Esophagus muscularis mucosa (tissue), 4 donors: ENCODE measurements around the gene PRDM1. TPM values are rescaled to one million over a fixed set of nuclear protein-coding genes. Genes with fewer than 3 reads are reported as not detected.
A peak's percentile ranks its signal among the peaks of the same experiment; 100 is the strongest.

Experiments
- DNase-seq: peaks from one replicate; pipeline ENCODE4 v3.0.0-alpha.2; 2017; ENCODE audit errors: extremely low spot score
- H3K27ac ChIP-seq, 4 donors: fragments of 200-600 bp; sonication (generic); replicated peaks in 1 of 4; 1 replicate in 3 of 4; 2 replicates in 1 of 4; pipeline ENCODE4 v1.5.1; 2016 to 2019; ENCODE audit warnings: mild to moderate bottlenecking in 1 of 4
- H3K27me3 ChIP-seq, 4 donors: fragments of 200-600 bp; sonication (generic); one replicate each; pipeline versions ENCODE4 v1.5.1 to v1.6.0; 2016 to 2019
- H3K36me3 ChIP-seq, 4 donors: fragments of 200-600 bp; sonication (generic); one replicate each; pipeline ENCODE4 v1.5.1; 2016 to 2019
- H3K4me1 ChIP-seq, 4 donors: fragments of 200-600 bp; sonication (generic); one replicate each; pipeline ENCODE4 v1.5.1; 2016 to 2019
- H3K4me3 ChIP-seq, 4 donors: fragments of 200-600 bp; sonication (generic); 1 replicate in 2 of 4; 2 replicates in 2 of 4; pipeline ENCODE4 v1.5.1; 2016 to 2019; ENCODE audit warnings: mild to moderate bottlenecking in 4 of 4, moderate library complexity in 1 of 4
- H3K9me3 ChIP-seq, 4 donors: fragments of 200-600 bp; sonication (generic); 1 replicate in 3 of 4; 2 replicates in 1 of 4; pipeline ENCODE4 v1.5.1; 2016 to 2019
- CTCF ChIP-seq, 3 experiments: fragments of 200-600 bp in 2 of 3; fragments of 450-650 bp in 1 of 3; sonication (generic) in 2 of 3; IDR thresholded peaks; one replicate each; pipeline ENCODE4 v1.5.1; 2017 to 2019; ENCODE audit warnings: antibody characterized with exemption in 3 of 3, mild to moderate bottlenecking in 2 of 3, moderate library complexity in 1 of 3
- EP300 ChIP-seq: sonication (generic); formaldehyde crosslinking; IDR thresholded peaks from one replicate; pipeline ENCODE4 v1.6.1; 2017; ENCODE audit warnings: antibody characterized with exemption
- POLR2A ChIP-seq: fragments of 450-650 bp; IDR thresholded peaks from one replicate; pipeline ENCODE4 v1.6.1; 2017; ENCODE audit warnings: antibody characterized with exemption, moderate library complexity, mild to moderate bottlenecking, low read depth
- POLR2AphosphoS5 ChIP-seq, 2 donors: sonication (generic); formaldehyde crosslinking; IDR thresholded peaks; one replicate each; pipeline ENCODE4 v1.6.1; 2017; ENCODE audit warnings: antibody characterized with exemption in 2 of 2
- WGBS: methylation state at CpG from one replicate; pipeline ENCODE4 v1.1.5; 2018; 5-methylcytosine and 5-hydroxymethylcytosine counted together
- intact Hi-C: fragments of 100-400 bp; cut with DNase I; formaldehyde crosslinking; loops from one replicate; pipeline ENCODE4 v1.15.1; 2023
- total RNA-seq, 4 donors: library from RNA; depleted of rRNA; stranded (reverse); fragments of >200 nt; gene quantifications; one replicate each; pipeline versions ENCODE4 v1.1.0 to v1.2.1, GENCODE V29; 2016

Gene PRDM1
- total RNA-seq = 1 to 10 TPM; 1.8 to 5.1 (median 2.3) TPM

- peak; percentile 92 for DNase-seq
- intact Hi-C loops = loop anchor here (10.0 kb wide), 1 partner anchor 601 kb away; no protein-coding TSS in a partner anchor
- H3K9me3 ChIP-seq = no peaks in the 10 kb centered on the region
- TF ChIP-seq POLR2A = no peak
- TF ChIP-seq CTCF (IDR thresholded peaks at IDR 0.05) = peak in 1 of 3 experiments; percentile 30
- no peak for TF ChIP-seq EP300
- peak; percentile 61 to 66 for TF ChIP-seq POLR2AphosphoS5 (IDR thresholded peaks at IDR 0.05)
- WGBS = under 1% methylated on average over 40 of the region's 44 CpGs
- H3K27me3 ChIP-seq = peaks cover 0 to 59% (median 3%) of the 10 kb centered on the region in 4 donors
- H3K36me3 ChIP-seq = no peaks in the 10 kb centered on the region
- H3K4me3 ChIP-seq = peak within 1 kb of the TSS; percentile 48 to 58 (median 53)
- H3K27ac ChIP-seq = peak within 1 kb of the TSS; percentile 21 to 60 (median 42)
- peaks cover 7 to 24% (median 16%) of the 10 kb centered on the region in 4 donors for H3K4me1 ChIP-seq
Measured at GRCh38 chr6:106085984-106086813, at the start of gene PRDM1. PRDM1 (plus strand) TSS chr6:106086336; CDS start chr6:106086554, 218 bp downstream.

GRCh38 chr6:106037060-106037459 lies 49.1 kb upstream of the PRDM1 start:
- intact Hi-C loops = no loop called here
- no peak overlapping the region for H3K4me3 ChIP-seq

GRCh38 chr6:106039897-106040592 lies 46.1 kb upstream of the PRDM1 start:
- H3K4me3 ChIP-seq = no peak overlapping the region
- no peaks in the 10 kb centered on the region for H3K27me3 ChIP-seq
- no peak for DNase-seq
- H3K36me3 ChIP-seq = no peaks in the 10 kb centered on the region
- WGBS = 70% methylated on average over 6 of the region's 6 CpGs
- H3K9me3 ChIP-seq = peaks cover 0 to 18% (median 11%) of the 10 kb centered on the region in 4 donors
- intact Hi-C loops = no loop called here
- no peak overlapping the region for H3K27ac ChIP-seq
- TF ChIP-seq POLR2A = no peak
- TF ChIP-seq CTCF (IDR thresholded peaks at IDR 0.05) = no peak
- no peak for TF ChIP-seq EP300
- no peak for TF ChIP-seq POLR2AphosphoS5 (IDR thresholded peaks at IDR 0.05)
- H3K4me1 ChIP-seq = no peaks in the 10 kb centered on the region

More at GRCh38 chr6:106037060-106037459, 49.1 kb upstream of the PRDM1 start:
- TF ChIP-seq EP300 (no peak), CTCF (IDR thresholded peaks at IDR 0.05) (no peak), POLR2AphosphoS5 (IDR thresholded peaks at IDR 0.05) (no peak), POLR2A (no peak)
- Histone ChIP-seq H3K27ac (no peak overlapping the region), H3K27me3 (no peaks in the 10 kb centered on the region), H3K36me3 (no peaks in the 10 kb centered on the region), H3K9me3 (peaks cover 0 to 18% (median 11%) of the 10 kb centered on the region in 4 donors), H3K4me1 (no peaks in the 10 kb centered on the region)
- DNase-seq = no peak

- intact Hi-C loops = no loop called here
Measured at GRCh38 chr6:106044151-106044550, 42.0 kb upstream of the PRDM1 start.

More at GRCh38 chr6:106044151-106044550, 42.0 kb upstream of the PRDM1 start:
- Histone ChIP-seq H3K4me3 (no peak overlapping the region), H3K9me3 (no peaks in the 10 kb centered on the region), H3K27ac (no peak overlapping the region), H3K36me3 (no peaks in the 10 kb centered on the region), H3K4me1 (no peaks in the 10 kb centered on the region), H3K27me3 (no peaks in the 10 kb centered on the region)
- no peak for TF ChIP-seq CTCF (IDR thresholded peaks at IDR 0.05)
- no peak for TF ChIP-seq POLR2AphosphoS5 (IDR thresholded peaks at IDR 0.05)
- no peak for TF ChIP-seq POLR2A
- no peak for TF ChIP-seq EP300
- DNase-seq = no peak
- 75% methylated on average over 1 of the region's 1 CpG for WGBS
